GM21526 (cell line): Measurements from ENCODE around the gene CALR.
"Not testable (repeated sequence)": the region's sequence is repeated elsewhere in the genome, so short reads cannot be mapped to it uniquely, and the experiment has no call there.

ENCODE experiments used
- ATAC-seq: cut with Tn5 transposase; IDR thresholded peaks from one replicate; pipeline ENCODE4 v1.9.1; 2021; ENCODE audit warnings: moderate library complexity; ENCODE audit not compliant: unreplicated experiment, low FRiP score

The CALR gene

GRCh38 chr19:12975221-12975741, 36.9 kb downstream of the CALR start:
- no peak for ATAC-seq

DNA sequence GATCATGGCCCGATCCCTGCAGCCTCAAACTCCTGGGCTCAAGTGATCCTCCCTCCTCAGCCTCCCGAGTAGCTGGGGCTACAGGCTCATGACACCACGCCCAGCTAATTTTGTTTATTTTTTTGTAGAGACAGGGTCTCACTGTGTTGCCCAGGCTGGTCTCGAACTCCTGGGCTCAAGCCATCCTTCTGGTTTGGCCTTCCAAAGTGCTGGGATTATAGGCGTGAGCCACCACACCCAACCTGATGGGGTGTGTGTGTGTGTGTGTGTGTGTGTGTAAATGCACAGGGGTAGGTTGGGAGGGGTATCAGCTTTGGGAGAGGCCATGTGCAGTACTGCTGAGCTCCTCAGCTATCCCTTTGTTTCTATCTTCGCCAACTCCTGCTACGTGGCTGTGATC, 37.7 kb downstream of the CALR start:
- not testable (repeated sequence) for ATAC-seq

DNA sequence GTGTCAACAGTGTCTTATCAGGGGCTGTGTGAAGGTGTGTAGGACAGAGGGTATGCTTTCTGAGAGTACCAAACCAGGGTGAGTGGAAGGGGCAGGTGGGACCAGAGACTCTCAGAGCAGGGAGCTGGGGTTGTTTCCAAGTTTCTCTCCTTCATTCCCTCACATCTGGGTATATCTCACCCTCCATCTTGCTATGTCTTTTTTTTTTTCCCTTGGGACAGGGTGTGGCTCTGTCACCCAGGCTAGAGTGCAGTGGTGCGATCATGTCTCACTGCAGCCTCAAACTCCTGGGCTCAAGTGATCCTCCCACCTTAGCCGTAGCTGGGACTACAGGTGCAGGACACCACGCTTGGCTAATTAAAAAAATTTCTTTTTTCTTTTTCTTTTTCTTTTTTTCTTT, 41.6 kb downstream of the CALR start:
- ATAC-seq, result no peak

DNA sequence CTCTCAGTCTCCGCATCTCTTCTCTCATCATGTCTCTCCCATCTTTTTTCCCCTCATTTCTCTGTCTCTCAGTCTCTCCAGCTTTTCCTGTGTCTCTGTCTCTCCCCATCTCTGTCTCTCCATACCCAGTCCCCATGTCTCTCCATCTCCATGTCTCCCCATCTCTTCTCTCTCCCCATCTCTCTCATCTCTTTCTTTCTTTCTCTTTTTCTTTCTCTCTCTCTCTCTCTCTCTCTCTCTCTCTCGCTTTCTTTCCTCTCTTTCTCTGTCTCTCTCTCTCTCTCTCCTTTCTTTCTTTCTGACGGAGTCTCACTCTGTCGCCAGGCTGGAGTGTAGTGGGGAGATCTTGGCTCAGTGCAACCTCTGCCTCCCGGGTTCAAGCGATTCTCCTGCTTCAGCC, 44.2 kb downstream of the CALR start:
- no peak for ATAC-seq

- no peak for ATAC-seq
These were observed 44.7 kb downstream of the CALR start for GRCh38 chr19:12983091-12983490.

DNA sequence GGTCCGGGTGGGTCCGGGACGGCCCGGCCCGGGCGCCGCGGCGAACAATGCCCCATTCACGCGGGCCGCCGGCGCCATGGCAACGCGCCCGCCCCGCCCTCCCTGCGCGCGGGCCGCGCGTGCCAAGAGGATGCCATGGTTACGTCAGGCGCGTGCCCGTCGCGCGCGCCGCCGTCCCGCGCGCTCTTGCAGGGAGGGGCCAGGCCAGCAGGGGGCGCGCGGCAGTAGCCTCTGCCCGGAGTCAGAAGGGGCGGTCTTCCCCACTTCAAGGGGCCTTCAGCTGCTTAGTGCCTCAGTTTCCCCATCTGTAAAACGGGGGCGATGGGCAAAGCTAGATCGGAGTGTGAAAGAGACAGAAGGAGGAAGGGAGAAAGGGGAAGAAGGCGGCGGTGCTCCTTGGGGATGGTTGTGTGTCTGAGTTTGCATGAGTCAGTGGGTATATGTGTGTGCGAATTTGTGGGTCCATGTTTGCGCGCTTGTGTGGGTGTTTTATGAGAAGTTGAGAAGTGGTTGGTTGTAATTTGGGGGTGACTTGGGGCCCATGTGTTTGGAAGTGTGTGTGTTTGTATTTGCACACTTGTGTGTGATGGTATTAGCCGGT, 45.2 kb downstream of the CALR start:
- no peak for ATAC-seq

DNA sequence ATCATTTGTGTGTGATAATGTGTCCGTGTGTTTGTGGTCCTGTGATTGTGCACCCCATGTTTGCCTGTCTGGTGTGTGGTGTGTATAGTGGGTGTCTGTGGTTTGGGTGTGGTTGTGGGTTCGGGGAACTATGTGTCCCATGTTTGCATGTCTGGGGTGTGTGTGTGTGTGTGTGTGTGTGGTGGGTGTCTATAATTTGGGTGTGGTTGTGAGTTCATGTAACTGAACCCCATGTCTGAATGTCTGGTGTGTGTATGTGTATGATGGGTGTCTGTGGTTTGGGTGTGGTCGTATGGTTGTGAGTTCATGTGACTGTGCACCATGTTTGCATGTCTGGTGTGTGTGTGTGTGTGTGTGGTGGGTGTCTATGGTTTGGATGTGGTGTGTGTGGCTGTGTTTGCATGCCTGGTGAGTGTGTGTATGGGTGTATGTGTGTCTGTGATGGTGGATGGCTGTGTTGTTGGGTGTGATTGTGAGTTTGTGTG, 45.8 kb downstream of the CALR start:
- no peak for ATAC-seq

DNA sequence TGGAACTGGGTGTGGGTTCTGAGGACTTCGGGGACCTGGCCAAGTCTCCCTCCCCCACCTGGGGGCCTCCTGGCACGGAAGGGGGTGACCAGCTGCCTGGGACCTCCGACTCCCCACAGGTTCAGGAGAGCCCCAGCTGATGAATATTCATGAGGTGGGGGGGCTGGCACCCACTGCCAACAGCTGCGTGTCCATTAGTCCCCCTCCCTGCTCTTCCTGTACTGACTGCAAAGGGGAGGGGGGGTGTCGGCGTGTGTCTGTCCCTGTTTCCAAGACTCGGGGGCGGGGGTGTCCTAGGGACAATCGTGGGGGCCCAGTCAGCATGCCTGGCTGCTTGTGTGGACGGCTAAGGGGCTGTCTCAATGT, 46.3 kb downstream of the CALR start:
- no peak for ATAC-seq

DNA sequence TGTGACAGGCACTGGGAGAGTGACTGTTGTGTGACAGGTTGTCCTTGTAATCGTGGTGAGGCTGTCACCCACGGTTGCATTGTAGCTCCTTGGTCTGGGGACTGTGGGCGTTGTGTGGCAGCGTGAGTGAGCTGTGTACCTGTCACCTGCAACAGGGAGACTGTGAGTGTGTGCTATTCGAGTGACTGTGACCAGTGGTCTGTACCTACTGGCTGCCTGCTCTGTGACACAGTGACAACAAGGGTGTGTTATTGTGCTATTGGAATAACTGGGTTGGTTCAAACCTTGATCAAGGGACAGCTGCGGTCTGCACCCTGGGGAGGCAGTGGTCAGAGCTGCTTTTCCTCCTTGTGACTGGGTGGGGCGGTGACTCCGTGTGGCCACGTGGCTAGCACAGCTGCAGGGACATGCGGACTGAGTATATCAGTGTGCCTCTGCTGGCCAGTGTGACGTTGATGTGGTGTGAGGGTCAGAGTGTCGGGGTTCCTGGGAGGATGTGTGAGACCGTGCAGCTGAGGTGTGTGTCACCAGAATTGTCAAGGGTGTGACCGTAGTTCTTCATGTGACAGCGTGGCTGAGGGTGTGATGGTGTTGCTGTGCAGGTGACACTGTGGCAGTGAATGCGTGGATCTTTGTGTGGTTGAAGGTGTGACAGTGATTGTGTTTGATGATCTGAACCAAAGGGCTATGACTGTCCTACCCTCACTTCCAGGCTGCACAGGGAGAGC, 46.8 kb downstream of the CALR start:
- no peak for ATAC-seq

DNA sequence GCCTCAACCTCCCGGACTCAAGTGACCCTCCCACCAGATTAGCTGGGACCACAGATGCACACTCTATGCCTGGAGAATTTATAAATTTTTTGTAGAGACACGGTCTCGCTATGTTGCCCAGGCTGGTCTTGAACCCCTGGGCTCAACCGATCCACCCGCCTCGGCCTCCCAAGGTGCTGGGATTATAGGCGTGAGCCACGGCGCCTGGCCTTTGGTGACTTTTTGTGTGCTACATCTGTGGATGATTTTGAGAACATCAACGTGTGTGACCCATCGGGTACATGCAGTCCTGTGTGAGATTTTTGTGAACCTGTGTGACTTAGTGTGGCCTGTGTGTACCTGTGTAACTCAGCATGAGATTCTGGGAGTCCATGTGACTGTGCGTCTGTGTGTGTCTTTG, 48.3 kb downstream of the CALR start:
- no peak for ATAC-seq

DNA sequence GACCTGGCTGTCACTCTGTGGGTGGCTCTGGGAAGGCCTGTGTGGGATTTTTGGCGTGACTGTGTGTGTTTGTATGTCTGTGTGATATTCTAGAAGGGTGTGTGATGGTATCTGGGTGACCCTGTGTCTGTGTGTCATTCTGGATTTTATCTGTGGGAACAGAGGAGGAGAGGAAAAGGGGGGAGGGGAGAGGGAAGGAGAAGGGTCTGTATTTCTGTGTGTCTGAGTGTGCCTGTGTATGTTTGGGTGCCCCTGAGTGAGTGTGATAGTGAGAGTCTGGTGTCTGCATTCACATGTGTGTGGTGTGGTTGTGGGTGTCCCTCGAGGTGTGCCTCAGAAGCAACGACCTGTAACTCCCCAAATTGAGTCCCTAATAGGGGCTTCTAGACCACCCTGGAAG, 48.8 kb downstream of the CALR start:
- no peak for ATAC-seq

GRCh38 chr19:12987781-12988180, 49.4 kb downstream of the CALR start:
- no peak for ATAC-seq

DNA sequence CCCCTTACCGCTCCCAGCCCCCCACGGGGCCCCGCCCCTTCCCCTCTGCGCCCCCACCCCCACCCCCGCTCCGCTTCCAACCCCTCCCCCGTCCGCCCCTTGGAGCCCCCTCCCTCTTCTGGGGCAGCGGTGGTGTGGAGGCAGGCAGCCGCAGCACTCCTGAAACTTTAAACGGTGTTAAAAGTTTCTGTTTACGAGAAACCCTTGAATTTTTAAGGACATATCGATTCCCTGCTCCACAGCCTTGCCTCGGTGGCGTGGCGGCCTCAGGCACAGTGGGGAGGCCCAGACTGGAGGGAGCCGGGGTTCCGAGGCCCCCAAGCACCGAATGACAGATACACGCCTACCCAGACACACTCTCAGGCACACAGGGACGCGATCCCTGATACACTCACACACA, 52.0 kb downstream of the CALR start:
- ATAC-seq, result no peak

- ATAC-seq, result no peak
These were observed 52.4 kb downstream of the CALR start for GRCh38 chr19:12990853-12991252.

- ATAC-seq, result no peak
These were observed 52.9 kb downstream of the CALR start for GRCh38 chr19:12991296-12991695.

- no peak for ATAC-seq
These were observed 54.3 kb downstream of the CALR start for GRCh38 chr19:12992729-12993128.

DNA sequence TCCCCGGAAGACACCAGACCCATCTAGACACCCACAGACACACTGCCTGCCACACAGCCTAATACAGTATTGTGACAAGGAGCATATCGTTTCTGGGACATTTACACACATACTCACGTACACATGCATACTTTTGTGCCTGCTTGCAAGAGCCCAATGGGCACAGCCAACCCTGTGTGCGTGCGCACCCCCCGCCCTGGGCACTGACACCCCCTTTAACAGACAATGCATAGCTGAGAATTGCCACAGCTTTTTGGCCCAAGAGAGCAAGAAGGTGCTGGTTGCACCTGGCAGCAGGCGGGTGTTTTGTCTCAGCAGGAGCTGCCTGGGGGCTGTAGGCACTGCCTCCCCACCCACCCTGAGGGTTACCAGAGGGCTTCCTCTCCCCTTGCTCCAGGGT, 55.2 kb downstream of the CALR start:
- ATAC-seq, result no peak
